DOHH2 (cell line): Measurements from ENCODE around the gene GHR.

Experiments used
- H3F3A ChIP-seq: fragments of 200-600 bp; sonication (generic), shearing (Covaris generic); 2 replicates; pipeline ENCODE4 v1.6.0; 2016; ENCODE audit warnings: antibody characterized with exemption, mild to moderate bottlenecking; ENCODE audit not compliant: control insufficient read depth, insufficient read depth
- H3K27ac ChIP-seq: fragments of 200-600 bp; sonication (generic); 2 replicates; pipeline ENCODE4 v1.5.1; 2014; ENCODE audit warnings: low read depth, mild to moderate bottlenecking, low read length, moderate library complexity
- H3K27me3 ChIP-seq: fragments of 200-600 bp; sonication (generic); 2 replicates; pipeline ENCODE4 v1.6.1; 2014; ENCODE audit warnings: mild to moderate bottlenecking, low read length, mixed read lengths; ENCODE audit not compliant: control insufficient read depth
- H3K36me3 ChIP-seq: fragments of 200-600 bp; sonication (generic); 2 replicates; pipeline ENCODE4 v1.6.1; 2014; ENCODE audit warnings: mild to moderate bottlenecking, low read length, moderate library complexity, mixed read lengths; ENCODE audit not compliant: control insufficient read depth
- H3K4me1 ChIP-seq: fragments of 200-600 bp; sonication (generic); 2 replicates; pipeline ENCODE4 v1.6.1; 2014; ENCODE audit warnings: mild to moderate bottlenecking, low read length, mixed read lengths; ENCODE audit not compliant: control insufficient read depth
- H3K4me2 ChIP-seq: fragments of 200-600 bp; sonication (generic); 2 replicates; pipeline ENCODE4 v1.6.0; 2014; ENCODE audit warnings: mild to moderate bottlenecking, low read length, moderate library complexity
- H3K4me3 ChIP-seq: fragments of 200-600 bp; sonication (generic); 2 replicates; pipeline ENCODE4 v1.5.1; 2014; ENCODE audit warnings: mild to moderate bottlenecking, low read length, mixed read lengths
- H3K79me2 ChIP-seq: fragments of 200-600 bp; sonication (generic); 2 replicates; pipeline ENCODE4 v1.6.1; 2014; ENCODE audit warnings: mild to moderate bottlenecking, low read length, mixed read lengths; ENCODE audit not compliant: control insufficient read depth
- H3K9me2 ChIP-seq: fragments of 200-600 bp; sonication (generic); replicated peaks from 2 replicates; pipeline ENCODE4 v1.6.1; 2014; ENCODE audit warnings: mild to moderate bottlenecking, low read length, mixed read lengths; ENCODE audit not compliant: control insufficient read depth
- H3K9me3 ChIP-seq: fragments of 200-600 bp; sonication (generic); 2 replicates; pipeline ENCODE4 v1.6.1; 2014; ENCODE audit warnings: antibody characterized with exemption, low read length, mixed read lengths; ENCODE audit not compliant: control insufficient read depth, insufficient read depth
- H4K20me1 ChIP-seq: fragments of 200-600 bp; sonication (generic); 2 replicates; pipeline ENCODE4 v1.6.0; 2014; ENCODE audit warnings: low read depth, mild to moderate bottlenecking, antibody characterized with exemption, low read length, moderate library complexity; ENCODE audit not compliant: control insufficient read depth, insufficient read depth
- EZH2phosphoT487 ChIP-seq: fragments of 200-600 bp; sonication (generic); IDR thresholded peaks from 2 replicates; pipeline ENCODE4 v1.6.1; 2017; ENCODE audit warnings: borderline replicate concordance, mild to moderate bottlenecking, antibody characterized with exemption, low read length, moderate library complexity, mixed read lengths
- TF ChIP-seq, protein P1 (sequence below): fragments of 200-600 bp; sonication (generic); IDR thresholded peaks from one replicate; pipeline ENCODE4 v1.5.1; 2014; ENCODE audit warnings: antibody characterized with exemption, mild to moderate bottlenecking, low read depth, low read length; ENCODE audit not compliant: poor library complexity, severe bottlenecking

GHR gene

DNA sequence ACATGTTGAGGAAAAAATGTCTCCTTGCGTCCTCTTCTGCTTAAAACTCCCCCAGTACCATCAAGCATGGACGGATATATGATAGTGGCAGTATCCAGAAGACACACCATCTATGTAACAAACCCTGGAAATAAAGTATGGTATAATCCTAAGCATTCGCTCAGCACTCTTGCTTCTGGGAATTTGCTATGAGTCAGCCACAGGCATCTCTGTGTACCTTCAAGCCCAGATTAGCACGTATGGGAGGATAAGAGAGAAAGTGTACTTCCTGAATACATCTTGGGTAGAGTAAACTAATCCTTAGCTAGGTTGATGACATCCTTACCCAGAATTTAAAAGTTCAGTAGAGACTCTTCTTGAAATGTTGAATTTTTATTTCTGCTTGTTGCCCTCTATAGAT is 71.2 kb downstream of the GHR start:
- Histone ChIP-seq H3K79me2 (no peaks in the 10 kb centered on the region), H3K9me2 (no peaks in the 10 kb centered on the region), H3K9me3 (no peaks in the 10 kb centered on the region), H3K27me3 (no peaks in the 10 kb centered on the region), H3K36me3 (no peaks in the 10 kb centered on the region), H3K27ac (no peak overlapping the region), H4K20me1 (no peaks in the 10 kb centered on the region), H3K4me2 (no peak overlapping the region), H3K4me3 (no peak overlapping the region), H3K4me1 (no peaks in the 10 kb centered on the region), H3F3A (no peaks in the 10 kb centered on the region)
- TF ChIP-seq, protein P1, sequence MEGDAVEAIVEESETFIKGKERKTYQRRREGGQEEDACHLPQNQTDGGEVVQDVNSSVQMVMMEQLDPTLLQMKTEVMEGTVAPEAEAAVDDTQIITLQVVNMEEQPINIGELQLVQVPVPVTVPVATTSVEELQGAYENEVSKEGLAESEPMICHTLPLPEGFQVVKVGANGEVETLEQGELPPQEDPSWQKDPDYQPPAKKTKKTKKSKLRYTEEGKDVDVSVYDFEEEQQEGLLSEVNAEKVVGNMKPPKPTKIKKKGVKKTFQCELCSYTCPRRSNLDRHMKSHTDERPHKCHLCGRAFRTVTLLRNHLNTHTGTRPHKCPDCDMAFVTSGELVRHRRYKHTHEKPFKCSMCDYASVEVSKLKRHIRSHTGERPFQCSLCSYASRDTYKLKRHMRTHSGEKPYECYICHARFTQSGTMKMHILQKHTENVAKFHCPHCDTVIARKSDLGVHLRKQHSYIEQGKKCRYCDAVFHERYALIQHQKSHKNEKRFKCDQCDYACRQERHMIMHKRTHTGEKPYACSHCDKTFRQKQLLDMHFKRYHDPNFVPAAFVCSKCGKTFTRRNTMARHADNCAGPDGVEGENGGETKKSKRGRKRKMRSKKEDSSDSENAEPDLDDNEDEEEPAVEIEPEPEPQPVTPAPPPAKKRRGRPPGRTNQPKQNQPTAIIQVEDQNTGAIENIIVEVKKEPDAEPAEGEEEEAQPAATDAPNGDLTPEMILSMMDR, result no peak
- no peak for TF ChIP-seq EZH2phosphoT487

DNA sequence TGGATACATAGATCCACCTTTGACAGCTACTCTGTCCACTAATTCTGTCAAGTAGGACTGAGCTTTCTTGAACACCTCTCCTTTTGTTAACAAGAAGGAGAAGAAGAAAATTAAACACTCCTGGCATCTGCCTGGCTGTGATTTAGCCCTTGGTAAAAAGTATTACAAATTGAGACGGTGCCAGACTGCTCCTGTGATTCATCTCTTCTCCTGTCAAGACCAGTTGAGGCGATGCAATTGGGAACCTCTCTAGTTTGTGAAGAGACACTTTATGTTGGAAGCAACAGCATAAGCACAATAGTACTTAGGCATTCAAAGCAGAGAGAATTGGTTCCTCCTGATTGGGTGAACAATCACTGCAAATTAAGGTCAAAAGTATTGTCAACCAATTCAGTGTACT is 72.7 kb downstream of the GHR start:
- Histone ChIP-seq H4K20me1 (no peaks in the 10 kb centered on the region), H3F3A (no peaks in the 10 kb centered on the region), H3K9me3 (no peaks in the 10 kb centered on the region), H3K9me2 (no peaks in the 10 kb centered on the region), H3K36me3 (no peaks in the 10 kb centered on the region), H3K4me2 (no peak overlapping the region), H3K4me3 (no peak overlapping the region), H3K27ac (no peak overlapping the region), H3K27me3 (no peaks in the 10 kb centered on the region), H3K79me2 (no peaks in the 10 kb centered on the region), H3K4me1 (no peaks in the 10 kb centered on the region)
- TF ChIP-seq, protein P1, result no peak
- no peak for TF ChIP-seq EZH2phosphoT487

DNA sequence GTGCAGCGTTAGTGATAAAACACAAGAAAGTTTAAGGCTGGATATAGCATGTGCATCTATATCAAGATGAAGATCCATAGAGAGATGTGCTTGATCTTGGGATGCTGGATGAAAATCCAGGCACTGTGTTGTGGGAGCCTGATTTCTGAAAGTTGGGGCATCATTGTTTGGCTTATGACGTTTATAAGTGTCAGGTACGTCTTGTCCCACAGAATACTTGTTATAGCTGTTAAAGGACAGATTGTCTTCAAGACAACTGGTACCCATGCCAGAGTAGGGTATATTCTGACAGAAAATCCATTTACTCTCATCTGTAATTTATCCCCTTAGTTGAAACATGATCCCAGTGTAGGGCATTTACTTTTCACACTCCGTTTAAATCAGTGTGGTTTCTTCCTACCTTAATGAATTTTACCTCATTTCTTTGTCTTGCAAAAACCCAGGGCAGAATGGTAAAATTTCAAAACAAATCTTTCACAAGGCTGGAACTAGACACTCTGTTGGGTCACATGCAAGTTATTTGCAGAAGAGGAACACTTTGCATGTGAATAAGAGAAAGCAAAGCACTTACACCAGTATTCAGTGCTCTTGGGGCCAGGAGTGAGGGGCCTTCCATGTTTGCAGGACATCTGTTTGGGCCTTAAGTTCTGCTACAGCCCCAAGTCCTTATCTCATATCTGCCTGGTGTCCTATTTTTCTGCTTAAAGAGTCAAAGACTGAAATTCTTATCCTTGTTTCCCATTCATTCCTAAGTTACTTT is 73.3 kb downstream of the GHR start:
- Histone ChIP-seq H3K9me2 (no peaks in the 10 kb centered on the region), H3K36me3 (no peaks in the 10 kb centered on the region), H3K79me2 (no peaks in the 10 kb centered on the region), H4K20me1 (no peaks in the 10 kb centered on the region), H3K4me3 (no peak overlapping the region), H3K4me1 (no peaks in the 10 kb centered on the region), H3K4me2 (no peak overlapping the region), H3K27ac (no peak overlapping the region), H3K9me3 (no peaks in the 10 kb centered on the region), H3F3A (no peaks in the 10 kb centered on the region), H3K27me3 (no peaks in the 10 kb centered on the region)
- TF ChIP-seq EZH2phosphoT487, result no peak
- TF ChIP-seq, protein P1, result no peak
